Glutamatergic neuron (in vitro differentiated cells): ENCODE data around the gene KLF4. TPM values are rescaled to one million over a fixed set of nuclear protein-coding genes. Genes with fewer than 3 reads are reported as not detected.

ENCODE experiments used
- DNase-seq: peaks from one replicate; pipeline ENCODE4 v3.0.0; 2022
- H3K27ac Mint-ChIP-seq: one replicate; pipeline ENCODE4 v1.8.0; 2020; ENCODE audit warnings: mild to moderate bottlenecking, mixed read lengths, inconsistent platforms; ENCODE audit not compliant: unreplicated experiment
- H3K27me3 Mint-ChIP-seq: one replicate; pipeline ENCODE4 v1.8.0; 2020; ENCODE audit warnings: mild to moderate bottlenecking, moderate library complexity, mixed read lengths, inconsistent platforms; ENCODE audit not compliant: unreplicated experiment
- H3K36me3 Mint-ChIP-seq: one replicate; pipeline ENCODE4 v1.8.0; 2020; ENCODE audit warnings: mild to moderate bottlenecking, mixed read lengths, inconsistent platforms; ENCODE audit not compliant: unreplicated experiment
- H3K4me1 Mint-ChIP-seq: one replicate; pipeline ENCODE4 v1.8.0; 2020; ENCODE audit warnings: mild to moderate bottlenecking, low read depth, mixed read lengths, inconsistent platforms; ENCODE audit not compliant: unreplicated experiment
- H3K4me3 Mint-ChIP-seq: one replicate; pipeline ENCODE4 v1.8.0; 2020; ENCODE audit warnings: mild to moderate bottlenecking, mixed read lengths, inconsistent platforms; ENCODE audit not compliant: unreplicated experiment
- H3K9me3 Mint-ChIP-seq: one replicate; pipeline ENCODE4 v1.8.0; 2020; ENCODE audit warnings: mild to moderate bottlenecking, moderate library complexity, mixed read lengths, inconsistent platforms; ENCODE audit not compliant: unreplicated experiment
- long read RNA-seq: library from polyadenylated mRNA; unstranded; transcript quantifications from one replicate; pipeline ENCODE4 v2.0.0, GENCODE V29; 2020; ENCODE audit not compliant: unreplicated experiment
- total RNA-seq: library from RNA; stranded (reverse); fragmentation: NEBNext Ultra II Directional; extraction: Animal tissue kit (Norgen Biotek cat#: 25700); gene quantifications from one replicate; pipeline ENCODE4 v1.2.1, GENCODE V29; 2021; ENCODE audit not compliant: unreplicated experiment
- TF ChIP-seq, protein P1 (sequence below): fragments of 200-600 bp; sonication (generic); IDR thresholded peaks from one replicate; pipeline ENCODE4 v1.5.0; 2021; ENCODE audit not compliant: partially characterized antibody, unreplicated experiment

Gene KLF4
- 72.1 TPM for total RNA-seq
- long read RNA-seq = 0 reads

DNA sequence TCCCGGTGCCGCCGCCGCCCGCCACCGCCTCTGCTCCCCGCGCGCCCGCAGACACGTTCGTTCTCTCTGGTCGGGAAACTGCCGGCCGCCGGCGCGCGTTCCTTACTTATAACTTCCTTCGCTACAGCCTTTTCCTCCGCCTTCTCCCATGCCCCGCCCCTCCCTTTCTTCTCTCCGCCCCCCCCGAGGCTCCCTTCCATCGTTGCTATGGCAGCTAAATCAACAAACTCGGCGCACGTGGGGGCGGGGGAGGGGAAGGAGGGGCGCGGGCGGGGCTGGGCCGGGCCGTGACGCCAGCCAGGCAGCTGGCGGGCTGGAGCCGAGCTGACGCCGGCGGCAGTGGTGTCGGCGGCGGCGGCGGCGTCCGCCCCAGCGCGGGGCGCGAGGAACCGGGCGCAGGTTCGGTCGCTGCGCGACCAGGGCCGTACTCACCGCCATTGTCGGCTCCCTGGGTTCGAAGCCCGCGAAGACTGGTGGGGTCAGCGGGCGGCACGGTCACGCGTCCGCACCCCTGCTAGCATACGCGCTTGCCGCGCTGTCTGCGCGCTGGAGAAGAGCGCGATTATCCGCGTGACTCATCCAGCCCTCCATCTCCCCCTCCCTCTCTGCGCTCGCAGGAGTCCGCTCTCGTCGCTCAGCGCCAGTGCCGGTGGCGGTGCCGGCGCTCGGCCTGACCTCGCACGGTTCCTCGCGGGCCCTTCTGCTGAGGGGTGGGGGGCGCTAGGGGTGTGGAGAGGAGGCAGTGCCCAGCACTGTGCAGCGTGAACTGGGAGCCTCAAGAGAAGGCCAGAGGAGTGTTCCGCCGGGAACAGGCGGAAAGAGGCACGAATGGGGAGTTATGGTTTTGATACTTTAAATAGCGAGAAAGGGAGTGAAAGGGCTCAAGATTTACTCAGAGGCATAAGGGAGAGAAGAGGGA, at the start of gene KLF4:
Gene KLF4 (minus strand): TSS at position 83 of the 919 bp plus-strand sequence. CDS start 597 bp downstream, outside the sequence.
- no peaks in the 10 kb centered on the region for H3K36me3 Mint-ChIP-seq
- peaks cover 5% of the 10 kb centered on the region for H3K4me1 Mint-ChIP-seq
- DNase-seq = peak; percentile 82
- peak within 1 kb of the TSS; percentile 66 for H3K27ac Mint-ChIP-seq
- TF ChIP-seq, protein P1, sequence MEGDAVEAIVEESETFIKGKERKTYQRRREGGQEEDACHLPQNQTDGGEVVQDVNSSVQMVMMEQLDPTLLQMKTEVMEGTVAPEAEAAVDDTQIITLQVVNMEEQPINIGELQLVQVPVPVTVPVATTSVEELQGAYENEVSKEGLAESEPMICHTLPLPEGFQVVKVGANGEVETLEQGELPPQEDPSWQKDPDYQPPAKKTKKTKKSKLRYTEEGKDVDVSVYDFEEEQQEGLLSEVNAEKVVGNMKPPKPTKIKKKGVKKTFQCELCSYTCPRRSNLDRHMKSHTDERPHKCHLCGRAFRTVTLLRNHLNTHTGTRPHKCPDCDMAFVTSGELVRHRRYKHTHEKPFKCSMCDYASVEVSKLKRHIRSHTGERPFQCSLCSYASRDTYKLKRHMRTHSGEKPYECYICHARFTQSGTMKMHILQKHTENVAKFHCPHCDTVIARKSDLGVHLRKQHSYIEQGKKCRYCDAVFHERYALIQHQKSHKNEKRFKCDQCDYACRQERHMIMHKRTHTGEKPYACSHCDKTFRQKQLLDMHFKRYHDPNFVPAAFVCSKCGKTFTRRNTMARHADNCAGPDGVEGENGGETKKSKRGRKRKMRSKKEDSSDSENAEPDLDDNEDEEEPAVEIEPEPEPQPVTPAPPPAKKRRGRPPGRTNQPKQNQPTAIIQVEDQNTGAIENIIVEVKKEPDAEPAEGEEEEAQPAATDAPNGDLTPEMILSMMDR = no peak
- peaks cover 24% of the 10 kb centered on the region for H3K27me3 Mint-ChIP-seq
- peak within 1 kb of the TSS; percentile 91 for H3K4me3 Mint-ChIP-seq
- peaks cover 8% of the 10 kb centered on the region for H3K9me3 Mint-ChIP-seq

DNA sequence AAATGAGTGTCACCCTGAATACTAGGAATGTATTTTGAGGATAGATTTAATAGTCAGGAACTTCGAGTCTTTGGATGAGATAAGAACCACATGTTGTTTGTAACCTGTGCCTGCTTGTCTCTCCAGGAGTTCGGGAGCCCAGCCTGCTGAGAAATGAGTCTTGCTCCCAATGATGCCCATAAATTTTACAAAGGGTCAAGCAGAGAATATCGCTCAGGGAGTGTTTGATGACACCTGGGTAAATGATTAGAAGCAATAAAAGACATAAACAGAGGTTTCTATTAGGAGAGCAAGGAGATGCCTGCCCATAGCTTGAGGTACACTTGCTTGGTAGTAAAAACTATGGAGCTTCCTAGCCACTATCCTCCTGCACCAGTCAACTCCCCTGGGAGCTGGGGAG, 46.9 kb upstream of the KLF4 start:
- H3K27me3 Mint-ChIP-seq = no peaks in the 10 kb centered on the region
- no peak overlapping the region for H3K4me3 Mint-ChIP-seq
- no peak for DNase-seq
- no peak overlapping the region for H3K27ac Mint-ChIP-seq
- TF ChIP-seq, protein P1 = no peak
- H3K36me3 Mint-ChIP-seq = no peaks in the 10 kb centered on the region
- no peaks in the 10 kb centered on the region for H3K4me1 Mint-ChIP-seq
- H3K9me3 Mint-ChIP-seq = peaks cover 2% of the 10 kb centered on the region

DNA sequence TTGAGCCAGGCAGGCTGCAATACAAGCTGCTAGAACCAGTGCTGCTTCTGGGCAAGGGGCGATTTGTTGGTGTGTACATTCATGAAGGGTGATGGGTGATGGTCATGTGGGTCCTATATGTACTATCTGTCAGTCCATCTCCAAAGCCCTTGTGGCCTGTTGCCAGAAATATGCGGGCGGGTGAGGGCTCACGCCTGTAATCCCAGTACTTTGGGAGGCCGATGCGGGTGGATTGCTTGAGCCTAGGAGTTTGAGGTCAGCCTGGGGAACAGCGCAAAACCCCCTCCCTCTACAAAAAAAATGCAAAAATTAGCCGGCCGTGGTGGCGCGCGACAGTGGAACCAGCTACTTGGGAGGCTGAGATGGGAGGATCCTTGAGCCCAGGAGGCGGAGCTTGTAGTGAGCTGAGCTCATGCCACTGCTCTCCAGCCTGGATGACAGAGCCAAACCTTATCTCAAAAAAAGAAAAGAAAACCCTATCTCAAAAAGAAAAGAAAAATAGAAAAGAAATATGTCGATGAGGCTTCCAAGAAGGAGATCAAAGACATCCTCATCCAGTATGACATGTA, 45.0 kb upstream of the KLF4 start:
- peaks cover 2% of the 10 kb centered on the region for H3K9me3 Mint-ChIP-seq
- H3K4me1 Mint-ChIP-seq = no peaks in the 10 kb centered on the region
- no peak overlapping the region for H3K4me3 Mint-ChIP-seq
- TF ChIP-seq, protein P1 = no peak
- H3K27me3 Mint-ChIP-seq = no peaks in the 10 kb centered on the region
- no peak for DNase-seq
- no peaks in the 10 kb centered on the region for H3K36me3 Mint-ChIP-seq
- H3K27ac Mint-ChIP-seq = no peak overlapping the region

DNA sequence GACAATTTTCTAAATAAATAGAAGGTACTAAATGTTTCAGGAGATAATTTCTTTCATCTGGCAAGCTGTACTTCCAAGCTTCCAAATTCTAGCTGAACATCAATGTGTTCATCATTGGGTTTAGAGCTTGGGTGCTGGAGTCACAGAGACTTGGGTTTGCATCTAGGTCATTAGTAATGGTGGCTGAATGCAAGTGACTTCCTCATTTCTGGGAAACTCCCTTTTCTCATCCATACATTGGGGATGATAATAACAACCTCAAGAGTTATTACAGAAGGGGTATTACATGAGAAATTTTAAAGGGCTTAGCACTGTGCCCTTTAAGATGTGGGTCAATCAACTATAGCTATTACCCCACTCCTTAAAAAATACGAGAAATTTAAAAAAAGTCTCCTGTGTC, 41.1 kb upstream of the KLF4 start:
- peaks cover 3% of the 10 kb centered on the region for H3K9me3 Mint-ChIP-seq
- H3K4me3 Mint-ChIP-seq = no peak overlapping the region
- TF ChIP-seq, protein P1 = no peak

DNA sequence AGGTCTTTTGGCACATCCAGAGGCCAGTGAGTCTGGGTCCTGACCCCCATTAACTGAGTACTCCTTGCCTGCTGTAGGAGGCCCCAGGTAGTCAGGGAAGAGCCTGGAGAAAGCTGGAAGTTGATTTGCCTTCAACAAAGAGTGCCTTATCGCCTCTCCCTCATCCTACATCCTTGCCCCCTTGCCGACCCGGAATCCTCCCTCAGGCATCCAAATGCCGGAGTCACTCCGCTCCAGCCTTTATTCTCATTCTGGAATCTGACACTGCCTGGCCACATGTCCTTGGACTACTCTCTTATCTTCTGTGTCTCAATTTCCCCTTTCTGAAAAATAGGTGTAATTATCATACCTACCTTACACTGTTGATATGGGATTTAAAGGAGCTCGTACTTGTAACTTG, 39.1 kb upstream of the KLF4 start:
- Mint-ChIP-seq H3K4me1 (no peaks in the 10 kb centered on the region), H3K27ac (no peak overlapping the region), H3K36me3 (no peaks in the 10 kb centered on the region), H3K27me3 (no peaks in the 10 kb centered on the region), H3K9me3 (peaks cover 2% of the 10 kb centered on the region), H3K4me3 (no peak overlapping the region)
- TF ChIP-seq, protein P1 = no peak
- DNase-seq = no peak

More for the DNA sequence above, 41.1 kb upstream of the KLF4 start:
- Mint-ChIP-seq H3K36me3 (no peaks in the 10 kb centered on the region), H3K27ac (no peak overlapping the region), H3K4me1 (no peaks in the 10 kb centered on the region), H3K27me3 (no peaks in the 10 kb centered on the region)
- no peak for DNase-seq
